RPMI8226 (cell line): ENCODE data around the gene RMC1.
"Not testable (repeated sequence)": the region's sequence is repeated elsewhere in the genome, so short reads cannot be mapped to it uniquely, and the experiment has no call there.

Experiments used
- DNase-seq: peaks from one replicate; pipeline ENCODE4 v3.0.0-alpha.2; 2015

The RMC1 gene

DNA sequence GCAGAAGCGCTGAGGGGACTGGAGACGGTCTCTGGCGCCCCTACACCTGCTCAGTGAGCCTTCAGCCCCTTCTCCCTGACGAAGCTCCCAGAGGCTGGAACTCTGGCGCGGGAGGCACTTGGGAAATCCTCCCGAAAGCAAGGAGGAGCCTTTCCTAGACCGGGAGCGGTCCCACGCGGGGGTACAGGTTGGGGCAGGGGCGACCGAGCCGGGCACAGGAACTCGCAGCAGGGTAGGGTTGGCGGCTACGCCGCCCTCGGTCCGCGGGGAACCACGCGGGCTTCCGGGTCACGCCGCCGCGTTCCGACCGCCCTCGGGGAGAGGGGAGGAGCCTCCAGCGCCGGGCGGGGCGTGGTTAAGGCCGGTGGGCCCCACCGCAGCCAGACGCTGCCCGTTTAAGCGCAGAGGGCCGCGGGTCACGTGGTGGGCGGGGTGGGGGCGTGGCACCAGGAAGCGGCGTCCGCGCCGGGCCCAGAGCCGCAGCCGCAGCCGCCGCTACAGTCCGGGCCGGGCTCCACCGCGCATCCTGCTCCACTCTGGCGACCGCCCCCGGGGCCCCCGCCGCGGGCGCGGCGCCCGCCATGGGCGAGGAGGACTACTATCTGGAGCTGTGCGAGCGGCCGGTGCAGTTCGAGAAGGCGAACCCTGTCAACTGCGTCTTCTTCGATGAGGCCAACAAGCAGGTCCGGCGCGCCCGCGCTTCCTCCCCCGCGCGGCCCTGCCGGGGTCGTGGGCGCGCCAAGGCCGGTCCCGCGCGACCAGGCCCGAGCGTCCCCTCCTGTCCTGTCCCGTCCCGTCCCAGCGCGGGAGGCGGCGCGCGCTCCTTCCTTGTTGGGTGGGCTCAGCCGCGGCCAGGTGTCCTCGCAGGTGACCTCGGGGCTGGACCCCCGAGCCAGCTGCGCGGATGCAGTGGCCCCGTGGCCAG lies at the start of gene RMC1:
RMC1 (plus strand) TSS at position 474 of the 925 bp plus-strand sequence; CDS start at position 582, 108 bp downstream.
- DNase-seq = peak; percentile 99

DNA sequence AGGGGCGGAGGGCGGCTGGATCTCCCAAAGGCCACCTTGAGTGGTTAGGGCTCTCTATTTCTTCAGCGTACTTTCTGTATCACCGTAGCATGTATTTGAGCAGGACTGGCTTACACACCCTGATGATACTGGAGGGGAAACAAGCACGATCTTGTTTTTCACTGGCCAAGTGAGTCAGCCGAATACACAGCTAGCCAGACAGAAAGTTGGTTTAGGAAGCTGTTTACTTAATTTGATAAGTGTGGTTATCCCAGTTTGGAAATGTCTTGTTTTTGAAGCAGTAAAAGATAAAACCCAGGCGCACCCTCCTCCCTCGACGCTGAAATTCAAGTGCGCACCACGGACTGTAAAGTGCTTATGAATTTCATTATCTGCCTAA lies 49.6 kb upstream of the RMC1 start:
- DNase-seq = peak; percentile 20

DNA sequence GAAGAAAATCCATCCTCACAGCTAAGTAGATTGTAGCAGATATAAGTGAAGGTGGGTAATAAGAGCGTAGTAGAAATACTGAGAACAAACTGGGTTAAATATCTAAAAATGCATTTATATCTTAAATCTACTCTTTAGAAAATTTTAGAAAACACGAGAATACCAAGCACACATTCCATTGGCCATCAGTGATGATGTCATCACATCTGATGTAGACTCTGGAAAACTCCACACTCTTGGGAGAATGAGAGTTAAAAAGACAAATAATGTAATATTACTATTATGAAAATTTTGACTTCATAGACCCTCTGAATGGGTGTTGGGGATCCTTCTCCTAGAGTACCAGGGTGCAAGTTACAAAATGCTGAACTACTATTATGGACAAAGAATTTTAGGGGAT lies 46.5 kb upstream of the RMC1 start:
- DNase-seq = no peak

DNA sequence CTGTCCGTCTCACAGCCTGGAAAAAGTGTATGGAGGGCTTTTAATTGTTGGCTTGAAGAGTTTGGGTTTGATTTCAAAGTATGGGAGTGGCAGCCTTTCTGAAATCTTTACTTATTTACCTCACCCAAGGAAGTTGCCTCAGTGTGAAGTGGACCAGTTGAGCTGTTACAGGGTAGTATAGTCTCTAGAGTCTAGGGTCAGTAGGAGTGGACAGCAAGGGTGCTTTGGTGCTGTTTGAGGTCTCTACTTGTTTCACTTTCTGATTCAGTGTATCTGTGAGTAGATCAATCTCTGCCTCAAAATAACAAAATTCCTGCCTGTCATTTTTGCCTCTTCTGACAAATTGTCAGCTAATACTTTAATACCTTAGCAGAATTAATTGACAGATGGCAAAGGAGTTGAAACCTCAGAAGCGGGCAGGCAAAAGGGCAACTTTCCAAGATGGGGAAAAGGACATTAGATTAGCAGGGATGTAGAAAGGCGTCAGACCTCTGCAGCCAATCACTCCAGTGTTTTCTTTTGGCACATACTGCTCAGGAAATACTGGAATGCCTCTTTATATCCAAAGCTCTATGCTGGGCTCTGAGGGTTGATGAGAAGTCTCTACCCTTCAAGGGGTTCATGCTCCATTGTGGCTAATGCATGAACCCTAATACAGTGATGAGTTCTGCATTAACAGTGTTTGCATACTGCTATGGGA lies 44.3 kb upstream of the RMC1 start:
- DNase-seq = no peak

DNA sequence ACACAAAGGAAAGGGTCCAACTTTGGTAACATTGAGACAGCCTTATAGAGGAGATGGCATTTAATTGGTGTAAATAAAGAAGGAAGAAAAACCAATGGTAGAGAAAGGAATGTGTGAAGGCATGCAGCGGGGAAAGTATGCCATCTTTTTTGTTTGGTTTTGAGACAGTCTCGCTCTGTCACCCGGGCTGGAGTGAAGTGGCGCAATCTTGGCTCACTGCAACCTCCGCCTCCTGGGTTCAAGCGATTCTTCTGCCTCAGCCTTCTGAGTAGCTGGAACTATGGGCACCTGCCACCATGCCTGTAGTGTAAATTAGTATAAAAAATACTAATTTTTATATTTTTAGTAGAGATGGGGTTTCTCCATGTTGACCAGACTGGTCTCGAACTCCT lies 43.8 kb upstream of the RMC1 start:
- no peak for DNase-seq

DNA sequence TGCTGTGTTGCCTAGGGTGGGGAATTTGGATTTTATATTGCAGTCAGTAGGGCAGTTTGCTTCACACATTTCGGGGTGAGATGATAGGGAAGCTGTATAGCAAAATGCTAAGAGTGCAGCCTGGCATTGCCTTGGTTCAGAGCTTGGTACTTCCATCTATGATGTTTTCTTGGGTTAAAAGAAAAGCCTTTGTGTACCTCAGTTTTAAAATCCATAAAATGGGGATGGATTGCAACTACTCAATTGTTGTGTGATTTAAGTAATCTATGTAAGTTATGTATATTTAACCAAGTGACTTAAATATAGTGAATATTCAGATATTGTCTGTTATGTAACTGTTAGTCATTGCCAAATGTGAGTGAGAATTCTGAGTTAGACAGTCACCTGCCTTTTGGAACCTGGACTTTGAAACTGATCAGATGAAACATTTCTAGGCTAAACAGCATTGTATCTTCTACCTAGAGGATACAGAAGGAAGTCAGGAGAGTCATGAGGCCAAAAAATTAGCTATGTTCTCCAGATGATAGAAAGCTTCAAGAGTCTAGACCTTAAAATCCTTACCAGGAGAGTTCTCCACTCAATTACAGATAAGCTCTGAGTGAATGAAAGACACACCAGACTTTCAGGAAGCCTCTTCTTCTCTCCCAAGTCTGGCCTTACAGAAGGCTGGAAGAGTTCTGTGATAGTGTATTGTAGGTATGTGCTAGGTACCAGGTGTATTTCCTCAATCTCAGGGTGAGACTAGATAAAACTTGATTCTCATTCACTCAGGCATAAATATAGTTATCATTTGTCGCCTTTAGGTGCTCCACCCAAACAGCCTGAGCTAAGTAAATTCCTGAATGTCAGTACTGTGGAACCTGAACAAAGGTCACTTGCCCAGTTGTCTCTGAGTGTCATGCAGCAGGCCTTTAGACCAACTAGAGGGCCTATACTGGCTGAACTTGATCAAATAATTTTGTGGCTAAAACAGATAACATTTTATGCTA lies 42.7 kb upstream of the RMC1 start:
- DNase-seq = no peak

DNA sequence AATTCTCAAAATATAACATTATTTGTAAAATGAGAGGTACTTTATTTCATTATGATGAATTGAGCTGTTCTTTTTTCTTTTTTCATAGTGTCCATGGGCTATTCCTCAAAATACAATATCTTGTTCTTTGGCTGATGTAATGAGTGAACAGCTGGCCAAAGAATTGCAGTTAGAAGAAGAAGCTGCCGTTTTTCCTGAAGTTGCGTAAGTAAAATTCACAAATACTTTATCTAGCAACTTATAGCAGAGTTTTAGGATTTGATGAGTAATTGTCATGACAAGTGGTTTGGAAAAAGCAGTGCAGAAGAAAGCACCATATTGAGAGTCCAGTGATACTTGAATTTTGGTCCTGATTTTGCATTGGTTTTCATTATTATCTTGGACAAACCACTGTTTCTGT lies 40.4 kb upstream of the RMC1 start:
- no peak for DNase-seq

DNA sequence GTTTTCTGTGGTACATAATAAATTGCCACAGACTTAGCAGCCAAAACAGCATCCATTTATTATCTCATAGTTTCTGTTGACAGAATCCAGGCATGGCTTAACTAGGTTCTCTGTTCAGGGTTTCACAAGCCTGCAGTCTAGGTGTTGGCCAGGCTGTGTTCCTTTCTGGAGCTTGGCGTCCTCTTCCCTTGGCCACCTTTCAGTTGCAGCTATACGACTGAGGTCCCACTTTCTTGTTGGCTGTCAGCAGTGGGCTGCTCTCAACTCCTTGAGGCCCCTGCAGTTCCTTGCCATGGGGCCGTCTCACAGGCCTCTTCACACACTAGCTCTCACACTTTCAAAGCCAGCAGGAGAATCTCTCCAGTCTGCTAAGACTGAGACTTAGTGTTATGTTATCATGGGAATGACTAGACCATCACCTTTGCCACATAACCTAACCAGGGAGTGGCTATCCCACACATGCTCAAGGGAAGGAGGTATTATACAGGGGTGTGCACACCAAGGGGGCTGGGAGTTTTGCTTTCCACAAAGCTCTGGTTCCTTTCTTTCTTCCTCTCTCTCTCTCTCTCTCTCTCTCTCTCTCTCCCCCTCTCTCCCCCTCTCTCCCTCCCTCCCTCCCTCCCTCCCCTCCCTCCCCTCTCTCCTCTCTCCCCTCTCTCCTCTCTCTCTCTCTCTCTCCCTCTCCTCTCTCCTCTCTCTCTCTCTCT lies 34.4 kb upstream of the RMC1 start:
- no peak for DNase-seq

DNA sequence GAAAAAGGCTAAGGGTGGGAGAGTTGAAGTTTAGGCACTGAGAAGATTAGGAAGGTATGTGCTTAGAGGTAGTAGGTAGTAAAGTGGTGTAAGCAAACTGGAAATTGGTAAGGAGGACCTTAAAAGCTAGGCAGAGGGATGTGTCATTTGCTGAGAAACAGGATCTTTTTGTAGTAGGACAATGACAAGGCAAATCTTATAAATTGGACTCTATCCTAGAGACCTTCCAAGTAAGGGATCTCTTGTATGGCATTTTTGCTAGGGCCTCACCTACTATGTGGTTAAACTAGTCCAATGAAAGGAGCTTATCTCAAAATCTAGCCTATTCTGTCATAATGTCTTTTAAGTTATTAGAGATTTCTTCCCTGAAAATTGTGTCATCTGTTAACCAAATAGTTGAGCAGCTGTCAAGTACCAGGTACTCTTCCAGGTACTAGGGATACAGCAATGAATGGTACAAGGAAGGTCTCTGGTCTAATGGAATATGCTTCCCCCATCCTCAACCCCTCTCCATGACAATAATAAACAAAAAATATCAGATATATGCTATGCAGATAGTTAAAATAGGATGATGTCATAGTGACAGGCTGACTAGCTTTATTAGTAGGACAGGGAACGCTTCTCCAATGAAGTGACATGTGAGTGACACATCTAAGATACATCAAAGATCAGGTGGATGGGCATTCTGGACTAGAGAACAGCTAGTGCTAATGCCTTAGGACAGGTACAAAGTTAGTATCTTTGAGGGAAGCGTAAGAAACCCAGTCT lies 32.5 kb upstream of the RMC1 start:
- no peak for DNase-seq

DNA sequence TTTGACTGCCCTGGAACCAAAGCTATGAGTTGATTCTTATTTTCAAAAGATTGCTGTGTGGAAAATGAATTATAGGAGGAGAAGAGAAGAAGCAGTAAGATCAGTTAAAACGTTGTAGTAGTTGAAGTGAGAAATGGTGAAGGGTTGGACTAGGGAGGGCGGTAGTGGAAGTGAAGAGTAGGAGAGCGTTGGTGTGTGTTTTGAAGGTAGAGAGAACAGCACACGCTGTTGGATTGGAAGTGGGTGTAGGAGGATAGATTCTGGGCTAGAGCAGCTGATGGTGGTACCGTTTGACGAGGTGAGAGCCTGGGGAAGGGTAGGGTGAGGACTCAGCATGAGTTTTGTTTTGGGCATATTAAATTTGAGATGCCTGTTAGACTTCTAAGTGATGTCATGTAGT lies 31.8 kb upstream of the RMC1 start:
- no peak for DNase-seq

DNA sequence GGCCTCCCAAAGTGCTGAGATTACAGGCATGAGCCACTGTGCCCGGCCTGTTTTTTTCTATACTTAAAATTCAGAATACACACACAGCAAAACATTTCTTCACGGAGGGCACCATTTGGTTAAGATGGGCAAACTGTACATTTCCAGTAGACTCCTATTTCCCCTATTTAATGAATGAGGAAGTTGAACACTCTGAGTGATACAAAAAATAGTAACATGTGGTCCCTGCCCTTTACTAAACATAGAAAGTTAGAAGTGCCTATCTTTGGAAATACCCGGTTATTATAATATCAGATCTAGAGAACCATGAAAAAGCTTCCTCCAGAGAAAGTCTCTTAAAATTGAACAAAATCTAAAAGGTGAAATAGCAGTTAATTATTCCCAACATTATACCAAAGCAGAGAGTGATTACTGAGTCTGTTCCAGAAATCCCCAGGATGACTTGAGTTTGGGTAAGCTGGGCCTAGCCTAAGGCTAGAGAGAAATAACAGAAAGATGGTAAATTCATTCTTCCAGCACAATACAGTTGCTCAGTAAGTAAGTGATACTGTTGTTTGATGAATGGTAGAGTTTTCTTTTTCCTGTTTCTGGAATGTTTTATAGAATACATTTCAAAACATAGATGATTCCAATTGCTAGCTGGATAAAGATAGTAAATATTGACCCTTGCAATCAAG lies 23.3 kb upstream of the RMC1 start:
- DNase-seq = no peak

DNA sequence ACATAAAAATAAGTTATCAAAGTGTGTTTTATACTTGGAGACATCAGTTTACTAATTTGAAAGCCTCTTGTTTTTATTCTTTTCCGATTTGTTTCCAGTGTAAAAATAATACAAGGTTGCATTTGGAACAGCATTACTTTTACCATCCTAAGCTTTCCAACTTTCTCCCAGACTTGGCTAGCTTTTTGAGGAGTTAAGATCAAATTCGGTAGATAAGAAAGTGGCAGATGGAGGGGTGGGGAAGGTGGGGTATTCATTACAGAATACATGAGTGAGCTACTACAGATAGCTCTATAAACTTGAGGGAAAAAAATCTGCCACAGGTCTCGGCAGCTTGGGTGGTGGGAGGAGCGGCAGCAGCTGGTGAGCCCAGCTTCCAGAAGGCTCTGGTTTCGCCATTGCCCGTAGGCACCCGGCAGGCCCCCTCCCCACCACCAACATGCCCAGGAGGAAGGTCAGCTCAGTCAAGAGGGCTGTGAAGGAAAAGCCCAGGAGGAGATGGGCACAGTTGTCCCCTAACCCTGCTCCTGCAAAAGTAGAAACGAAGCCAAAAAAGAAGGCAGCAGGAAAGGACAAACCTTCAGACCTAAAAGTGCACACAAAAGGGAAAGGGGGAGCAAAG lies 18.6 kb upstream of the RMC1 start:
- DNase-seq = no peak

DNA sequence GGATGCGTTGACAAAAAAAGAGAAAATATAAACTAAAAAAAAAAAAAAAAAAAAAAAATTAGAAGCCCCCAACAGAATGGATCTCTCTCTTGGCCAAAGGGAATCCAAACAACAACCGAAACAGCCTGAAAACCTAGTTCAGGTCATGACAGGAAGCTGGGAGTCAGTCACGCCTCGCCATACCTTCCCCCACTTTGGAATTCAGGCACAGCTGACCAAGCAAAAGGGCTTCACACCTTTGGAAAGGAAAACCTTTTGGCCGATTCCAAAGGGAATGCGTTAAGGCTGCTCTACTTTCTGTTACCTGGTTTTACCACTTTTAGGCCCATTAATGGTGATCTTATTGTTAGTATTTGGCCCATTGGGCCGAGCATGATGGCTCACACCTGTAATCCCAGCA lies 17.9 kb upstream of the RMC1 start:
- DNase-seq = no peak

DNA sequence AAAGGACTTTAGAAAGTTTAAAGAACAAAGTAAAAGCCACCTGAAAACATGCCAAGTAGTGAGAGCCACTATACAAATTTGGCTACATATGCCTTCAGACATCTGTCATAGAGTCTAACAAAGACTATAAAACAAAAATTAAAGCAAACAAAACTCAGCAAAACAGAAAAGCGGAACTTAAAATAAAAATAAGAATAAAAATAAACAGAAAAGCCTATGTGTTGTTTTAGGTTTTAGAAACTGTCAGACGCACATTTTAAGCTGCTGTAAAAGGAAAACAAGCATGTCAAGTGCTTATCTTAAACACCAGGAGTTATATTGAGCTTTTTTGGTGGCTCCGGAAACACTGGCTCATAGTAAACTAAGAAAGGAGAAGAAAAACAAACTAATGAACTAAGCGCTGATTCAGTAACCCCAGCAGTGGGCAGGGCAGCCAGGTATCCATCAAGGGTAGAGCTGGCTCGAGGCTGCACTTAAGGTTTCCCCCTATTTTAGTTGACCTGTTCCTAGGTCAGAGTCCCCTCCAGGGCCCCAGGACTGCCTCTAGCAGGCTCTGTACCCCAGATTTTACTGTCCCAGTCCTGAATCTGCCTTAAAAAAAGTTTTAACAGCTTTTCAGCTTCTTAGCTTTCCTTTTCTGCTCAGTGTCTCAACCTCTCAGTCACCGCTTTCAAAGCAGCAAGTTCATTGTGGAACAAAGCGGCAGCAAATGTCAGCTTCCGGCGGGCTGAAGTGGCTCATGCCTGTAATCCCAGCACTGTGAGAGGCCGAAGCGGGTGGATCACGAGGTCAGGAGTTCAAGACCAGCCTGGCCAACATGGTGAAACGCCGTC lies 15.4 kb upstream of the RMC1 start:
- DNase-seq = peak; percentile 71

DNA sequence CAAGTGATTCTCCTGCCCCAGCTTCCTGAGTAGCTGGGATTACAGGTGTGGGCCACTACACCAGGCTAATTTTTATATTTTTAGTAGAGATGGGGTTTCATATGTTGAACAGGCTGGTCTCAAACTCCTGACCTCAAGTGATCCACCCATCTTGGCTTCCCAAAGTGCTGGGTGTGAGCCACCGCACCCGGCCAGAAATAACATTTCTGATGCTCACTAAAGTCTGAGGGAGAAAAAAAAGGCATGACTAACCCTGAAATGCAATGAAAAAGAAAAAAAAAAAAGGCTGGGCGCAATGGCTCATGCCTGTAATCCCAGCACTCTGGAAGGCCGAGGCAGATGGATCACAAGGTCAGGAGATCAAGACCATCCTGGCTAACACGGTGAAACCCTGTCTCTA lies 13.7 kb upstream of the RMC1 start:
- not testable (repeated sequence) for DNase-seq

DNA sequence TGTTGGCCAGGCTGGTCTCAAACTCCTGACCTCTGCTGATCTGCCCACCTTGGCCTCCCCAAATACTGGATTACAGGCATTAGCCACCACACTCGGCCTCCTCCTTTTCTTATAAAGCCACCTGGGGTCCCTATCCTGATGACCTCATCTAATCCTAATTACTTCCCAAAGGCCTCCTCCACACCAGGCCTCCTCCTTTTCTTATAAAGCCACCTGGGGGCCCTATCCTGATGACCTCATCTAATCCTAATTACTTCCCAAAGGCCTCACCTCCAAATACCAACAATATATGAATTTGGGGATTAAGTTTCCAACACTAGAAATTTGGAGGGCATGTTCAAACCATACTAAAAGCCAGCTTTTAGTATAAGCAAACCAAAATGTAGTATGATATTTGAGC lies 9.7 kb upstream of the RMC1 start:
- no peak for DNase-seq

DNA sequence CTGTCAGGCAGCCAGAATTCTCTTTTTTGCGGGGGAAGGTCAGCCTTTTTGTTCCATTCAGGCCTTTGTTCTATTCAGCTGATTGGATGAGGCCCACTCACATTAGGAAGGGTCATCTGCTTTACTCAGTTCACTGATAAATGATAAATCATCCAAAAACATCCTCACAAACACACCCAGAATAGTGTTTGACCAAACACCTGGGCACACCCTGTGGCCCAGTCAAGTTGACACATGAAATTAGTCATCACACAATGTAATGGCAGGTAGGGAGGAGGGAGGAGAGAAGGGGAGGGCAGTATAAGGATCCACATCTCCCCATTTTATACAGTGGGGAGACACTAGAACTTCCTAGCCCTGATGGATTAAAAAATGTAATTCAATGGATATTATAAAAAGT lies 8.3 kb upstream of the RMC1 start:
- DNase-seq = peak; percentile 56

DNA sequence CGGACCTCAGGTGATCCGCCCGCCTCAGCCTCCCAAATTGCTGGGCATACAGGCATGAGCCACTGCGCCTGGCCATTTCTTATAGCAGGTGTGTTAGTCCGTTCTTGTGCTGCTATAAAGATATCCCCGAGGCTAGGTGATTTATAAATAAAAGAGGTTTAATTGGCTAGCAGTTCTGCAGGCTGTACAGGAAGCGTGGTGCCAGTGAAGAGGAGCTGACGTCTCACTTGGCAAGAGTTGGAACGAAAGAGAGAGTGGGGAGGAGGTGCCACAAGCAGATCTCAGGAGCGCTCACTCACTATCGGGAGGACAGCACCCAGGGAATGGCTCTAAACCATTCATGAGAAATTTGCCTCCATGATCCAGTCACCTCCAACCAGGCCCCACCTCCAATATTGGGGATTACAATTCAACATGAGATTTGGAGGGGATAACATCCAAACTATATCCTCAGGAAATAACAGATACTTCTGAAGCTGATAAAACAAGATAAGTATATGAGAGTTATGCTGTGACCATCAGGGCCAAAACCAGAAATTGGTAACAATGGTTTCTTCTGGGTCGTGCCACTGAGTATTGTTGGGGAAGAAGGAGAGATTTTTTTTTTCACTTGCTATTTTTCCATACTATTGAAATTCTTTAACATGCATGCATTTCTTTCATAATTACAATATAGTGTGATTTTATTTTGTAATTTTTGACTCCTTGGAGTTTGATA lies 7.4 kb upstream of the RMC1 start:
- DNase-seq = peak; percentile 96

DNA sequence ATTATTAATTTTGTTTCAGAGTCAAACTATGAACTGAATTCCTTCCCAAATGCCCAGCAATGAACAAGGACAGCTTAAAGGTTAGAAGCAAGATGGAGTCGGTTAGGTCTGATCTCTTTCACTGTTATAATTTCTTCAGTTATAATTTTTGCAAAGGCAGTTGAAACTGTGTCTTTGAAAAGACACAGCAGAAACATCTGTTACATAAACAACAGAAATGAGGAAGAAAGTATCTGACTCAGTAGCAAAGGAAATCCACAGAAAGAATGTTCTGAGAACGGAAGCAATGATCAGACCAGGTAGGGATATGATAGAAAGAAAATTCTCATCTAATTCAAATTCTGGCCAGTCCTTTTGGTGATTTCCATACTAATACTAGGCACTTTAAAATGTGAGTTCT lies 5.2 kb upstream of the RMC1 start:
- no peak for DNase-seq
